Measurements from ENCODE around the gene MINDY4.
A peak's percentile ranks its signal among the peaks of the same experiment; 100 is the strongest.

The MINDY4 gene

DNA sequence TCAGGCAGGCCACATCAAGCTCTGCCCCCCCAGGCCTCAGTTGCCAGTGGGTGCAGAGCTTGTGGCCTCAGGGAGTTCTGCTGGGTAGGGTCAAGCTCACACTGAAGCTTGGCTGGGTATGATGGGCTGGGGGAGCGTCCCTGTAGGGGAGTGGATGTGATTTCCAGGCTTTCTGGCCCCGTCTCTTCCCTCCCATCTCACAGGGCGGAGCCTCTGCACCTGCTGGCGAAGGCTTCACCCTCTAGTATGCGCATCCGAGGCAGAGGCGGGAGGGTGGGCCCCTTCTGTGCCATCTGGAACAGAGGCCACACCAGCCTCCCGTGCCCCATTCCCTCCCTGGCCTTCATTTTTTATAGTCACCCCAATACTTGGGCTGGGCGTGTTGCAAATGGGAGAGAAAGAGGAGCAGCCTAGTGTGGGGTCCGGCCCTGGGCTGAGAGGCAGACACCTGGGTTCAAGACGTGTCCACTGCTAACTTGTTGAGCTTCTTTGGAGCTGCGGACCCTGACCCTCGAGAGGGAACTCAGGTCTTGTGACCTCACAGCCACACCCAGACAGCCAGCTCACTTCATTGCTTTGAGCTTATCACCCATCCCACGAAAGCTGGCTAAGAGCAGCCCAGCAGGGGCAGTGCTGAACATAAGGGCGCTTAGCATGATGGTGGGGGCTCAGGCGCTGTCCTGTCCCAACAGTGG is 142.8 kb downstream of the MINDY4 start:
- Mint-ChIP-seq H3K4me3 (peak overlapping the region in 1 of 3 experiments; percentile 77), H3K27me3 (ENCODE audit: low read depth) (peaks cover 9% of the 10 kb centered on the region), H3K4me1 (peaks cover 48% of the 10 kb centered on the region), H3K9me3 (no peaks in the 10 kb centered on the region), H3K27ac (peak overlapping the region; percentile 34 to 84 (median 67)), H3K36me3 (ENCODE audit: low read depth) (no peaks in the 10 kb centered on the region)
- TF ChIP-seq, protein P1, sequence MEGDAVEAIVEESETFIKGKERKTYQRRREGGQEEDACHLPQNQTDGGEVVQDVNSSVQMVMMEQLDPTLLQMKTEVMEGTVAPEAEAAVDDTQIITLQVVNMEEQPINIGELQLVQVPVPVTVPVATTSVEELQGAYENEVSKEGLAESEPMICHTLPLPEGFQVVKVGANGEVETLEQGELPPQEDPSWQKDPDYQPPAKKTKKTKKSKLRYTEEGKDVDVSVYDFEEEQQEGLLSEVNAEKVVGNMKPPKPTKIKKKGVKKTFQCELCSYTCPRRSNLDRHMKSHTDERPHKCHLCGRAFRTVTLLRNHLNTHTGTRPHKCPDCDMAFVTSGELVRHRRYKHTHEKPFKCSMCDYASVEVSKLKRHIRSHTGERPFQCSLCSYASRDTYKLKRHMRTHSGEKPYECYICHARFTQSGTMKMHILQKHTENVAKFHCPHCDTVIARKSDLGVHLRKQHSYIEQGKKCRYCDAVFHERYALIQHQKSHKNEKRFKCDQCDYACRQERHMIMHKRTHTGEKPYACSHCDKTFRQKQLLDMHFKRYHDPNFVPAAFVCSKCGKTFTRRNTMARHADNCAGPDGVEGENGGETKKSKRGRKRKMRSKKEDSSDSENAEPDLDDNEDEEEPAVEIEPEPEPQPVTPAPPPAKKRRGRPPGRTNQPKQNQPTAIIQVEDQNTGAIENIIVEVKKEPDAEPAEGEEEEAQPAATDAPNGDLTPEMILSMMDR (IDR thresholded peaks at IDR 0.05; ENCODE audit: unreplicated experiment in 3 of 3): no peak

DNA sequence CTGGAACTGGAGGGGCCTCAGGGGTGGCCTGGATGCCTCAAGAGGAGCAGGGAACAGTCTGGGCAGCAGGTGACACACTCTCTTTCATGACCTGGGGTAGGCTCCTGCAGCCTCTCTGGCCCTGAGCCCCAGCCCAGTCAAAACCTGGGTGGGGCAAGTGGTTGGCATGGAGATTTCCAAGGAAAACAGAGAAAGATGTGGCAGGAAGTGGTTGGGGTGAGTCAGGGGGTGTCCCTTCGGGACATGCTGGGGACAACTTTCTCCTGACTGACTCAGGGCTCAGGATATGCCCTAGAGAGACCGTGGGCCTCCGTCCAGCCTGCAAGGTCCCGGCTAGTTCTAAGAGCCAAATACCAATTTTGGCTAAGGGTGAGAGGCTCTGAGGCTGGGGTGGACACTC is 143.4 kb downstream of the MINDY4 start:
- H3K27me3 Mint-ChIP-seq (ENCODE audit: low read depth): peaks cover 9% of the 10 kb centered on the region
- peaks cover 50% of the 10 kb centered on the region for H3K4me1 Mint-ChIP-seq
- no peak overlapping the region for H3K27ac Mint-ChIP-seq
- no peaks in the 10 kb centered on the region for H3K36me3 Mint-ChIP-seq (ENCODE audit: low read depth)
- H3K4me3 Mint-ChIP-seq: no peak overlapping the region
- no peaks in the 10 kb centered on the region for H3K9me3 Mint-ChIP-seq
- TF ChIP-seq, protein P1 (IDR thresholded peaks at IDR 0.05; ENCODE audit: unreplicated experiment in 3 of 3): no peak

GRCh38 chr7:30915005-30915601 is 143.9 kb downstream of the MINDY4 start:
- TF ChIP-seq, protein P1 (IDR thresholded peaks at IDR 0.05; ENCODE audit: unreplicated experiment in 3 of 3): no peak
- no peak overlapping the region for H3K27ac Mint-ChIP-seq
- no peaks in the 10 kb centered on the region for H3K36me3 Mint-ChIP-seq (ENCODE audit: low read depth)
- peaks cover 9% of the 10 kb centered on the region for H3K27me3 Mint-ChIP-seq (ENCODE audit: low read depth)
- H3K9me3 Mint-ChIP-seq: no peaks in the 10 kb centered on the region
- H3K4me1 Mint-ChIP-seq: peaks cover 55% of the 10 kb centered on the region
- no peak overlapping the region for H3K4me3 Mint-ChIP-seq

GRCh38 chr7:30915751-30916150 is 144.5 kb downstream of the MINDY4 start:
- Mint-ChIP-seq H3K27ac (no peak overlapping the region), H3K36me3 (ENCODE audit: low read depth) (no peaks in the 10 kb centered on the region), H3K4me1 (peaks cover 54% of the 10 kb centered on the region), H3K27me3 (ENCODE audit: low read depth) (peaks cover 8% of the 10 kb centered on the region), H3K4me3 (no peak overlapping the region), H3K9me3 (no peaks in the 10 kb centered on the region)
- TF ChIP-seq, protein P1 (IDR thresholded peaks at IDR 0.05; ENCODE audit: unreplicated experiment in 3 of 3): no peak

DNA sequence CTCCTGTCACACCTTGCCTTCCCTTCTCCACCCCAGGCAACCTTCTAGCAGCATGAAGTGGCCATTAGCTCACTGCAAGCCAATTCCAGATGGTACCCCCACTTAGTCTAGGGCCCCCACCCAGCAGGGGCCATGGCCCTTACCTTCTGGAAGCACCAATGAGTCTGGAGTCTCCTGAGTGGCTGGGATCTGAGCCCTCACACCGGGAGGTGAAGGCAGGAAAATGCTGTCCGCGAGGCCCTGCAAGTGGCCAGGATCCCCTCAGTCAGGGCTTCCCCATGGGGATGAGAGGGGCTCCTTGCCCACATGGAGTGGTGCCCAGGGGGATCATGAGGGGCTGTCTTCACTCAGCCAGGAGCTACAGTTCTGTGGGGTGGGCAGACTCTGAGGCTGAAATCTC is 145.0 kb downstream of the MINDY4 start:
- Mint-ChIP-seq H3K27me3 (ENCODE audit: low read depth) (peaks cover 4% of the 10 kb centered on the region), H3K27ac (peak overlapping the region in 1 of 3 experiments; percentile 46), H3K36me3 (ENCODE audit: low read depth) (no peaks in the 10 kb centered on the region), H3K4me1 (peaks cover 54% of the 10 kb centered on the region), H3K4me3 (no peak overlapping the region), H3K9me3 (no peaks in the 10 kb centered on the region)
- TF ChIP-seq, protein P1 (IDR thresholded peaks at IDR 0.05; ENCODE audit: unreplicated experiment in 3 of 3): no peak

DNA sequence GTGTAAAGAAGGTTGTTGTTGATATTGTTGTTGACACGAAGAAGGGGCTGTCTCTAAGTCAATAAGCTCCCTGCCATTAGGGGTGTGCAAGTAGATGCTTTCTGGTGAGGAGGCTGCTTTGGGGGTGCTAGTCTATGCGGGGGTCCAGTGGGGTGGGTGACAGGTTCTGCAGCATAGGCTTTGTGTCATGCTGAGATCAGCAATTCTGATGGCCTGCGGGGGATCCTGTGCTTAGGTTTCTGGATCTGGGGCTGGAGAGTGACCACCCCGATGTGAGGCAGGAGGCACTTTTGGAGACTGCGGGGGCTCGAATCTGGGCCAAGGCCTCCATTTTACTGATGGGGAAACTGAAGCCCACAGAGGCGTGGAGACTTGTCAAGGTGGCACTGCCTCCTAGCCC is 145.6 kb downstream of the MINDY4 start:
- Mint-ChIP-seq H3K36me3 (ENCODE audit: low read depth) (no peaks in the 10 kb centered on the region), H3K4me1 (peaks cover 51% of the 10 kb centered on the region), H3K27me3 (ENCODE audit: low read depth) (peaks cover 4% of the 10 kb centered on the region), H3K27ac (peak overlapping the region in 2 of 3 experiments; percentile 46 to 51), H3K4me3 (no peak overlapping the region), H3K9me3 (no peaks in the 10 kb centered on the region)
- TF ChIP-seq, protein P1 (IDR thresholded peaks at IDR 0.05; ENCODE audit: unreplicated experiment in 3 of 3): no peak

Measured in nephron (organoid).